Metanephros (tissue), 2 donors: ENCODE data around the gene ACAT2. TPM values are rescaled to one million over a fixed set of nuclear protein-coding genes. Genes with fewer than 3 reads are reported as not detected.

Experiments used
- small RNA-seq: library from RNA; depleted of rRNA; stranded (forward); fragments of <200 nt; gene quantifications from one replicate; pipeline ENCODE3, GENCODE V24; 2014; ENCODE audit warnings: low replicate concordance
- total RNA-seq: library from RNA; depleted of rRNA; stranded (reverse); fragments of >200 nt; gene quantifications from one replicate; pipeline ENCODE4 v1.2.3, GENCODE V29; 2014

Gene ACAT2
- total RNA-seq: 12.6 TPM

GRCh38 chr6:159761873-159762680, at the start of gene ACAT2:
Gene ACAT2 (plus strand): TSS chr6:159762045. CDS start chr6:159762088, 43 bp downstream.

DNA sequence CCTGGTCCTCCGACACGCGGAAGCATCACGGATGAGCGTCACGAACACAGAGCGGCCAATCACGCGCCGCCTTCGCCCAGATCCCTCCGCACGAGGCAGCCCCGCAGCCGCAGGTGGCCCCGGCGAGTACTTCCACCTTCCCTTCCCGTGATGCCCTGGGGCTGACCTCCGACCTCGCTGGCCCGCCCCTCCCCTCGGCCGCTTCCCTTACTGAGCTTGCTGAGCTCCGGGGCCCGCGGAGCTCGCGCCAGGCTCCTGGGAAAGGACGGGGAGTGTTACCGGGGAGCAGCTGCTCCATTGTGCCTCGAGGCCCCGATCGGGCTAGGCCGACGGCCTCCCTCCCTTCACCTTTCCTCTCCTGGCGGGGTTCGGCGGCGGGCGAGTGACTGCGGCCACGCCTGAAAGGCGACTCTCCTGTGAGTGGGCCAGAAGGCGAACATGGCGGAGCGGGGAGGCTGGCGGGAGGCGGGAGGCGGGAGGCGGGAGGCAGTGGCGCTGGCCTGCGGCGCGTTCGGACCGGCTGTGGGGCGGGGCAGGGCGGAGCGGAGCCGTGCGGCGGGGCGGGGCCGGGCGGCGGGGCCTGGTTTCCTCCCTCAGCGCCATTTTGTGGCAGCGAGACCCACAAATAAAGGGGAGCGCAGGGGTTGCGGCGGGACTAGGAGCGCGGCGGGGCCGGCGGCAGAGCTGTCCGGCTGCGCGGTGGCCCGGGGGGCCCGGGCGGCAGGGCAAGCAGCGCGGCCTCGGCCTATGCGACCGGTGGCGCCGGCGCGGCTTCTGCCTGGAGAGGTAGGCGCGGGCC, 34.7 kb upstream of the ACAT2 start, which contains the start of gene WTAP:
WTAP (plus strand) TSS at position 589 of the 799 bp plus-strand sequence. CDS start 8,760 bp downstream, outside the sequence.

GRCh38 chr6:159789377-159790148, 27.7 kb downstream of the ACAT2 start, which contains the start of gene TCP1:
Gene TCP1 (minus strand): TSS chr6:159789602. CDS start chr6:159789468, 134 bp downstream.

DNA sequence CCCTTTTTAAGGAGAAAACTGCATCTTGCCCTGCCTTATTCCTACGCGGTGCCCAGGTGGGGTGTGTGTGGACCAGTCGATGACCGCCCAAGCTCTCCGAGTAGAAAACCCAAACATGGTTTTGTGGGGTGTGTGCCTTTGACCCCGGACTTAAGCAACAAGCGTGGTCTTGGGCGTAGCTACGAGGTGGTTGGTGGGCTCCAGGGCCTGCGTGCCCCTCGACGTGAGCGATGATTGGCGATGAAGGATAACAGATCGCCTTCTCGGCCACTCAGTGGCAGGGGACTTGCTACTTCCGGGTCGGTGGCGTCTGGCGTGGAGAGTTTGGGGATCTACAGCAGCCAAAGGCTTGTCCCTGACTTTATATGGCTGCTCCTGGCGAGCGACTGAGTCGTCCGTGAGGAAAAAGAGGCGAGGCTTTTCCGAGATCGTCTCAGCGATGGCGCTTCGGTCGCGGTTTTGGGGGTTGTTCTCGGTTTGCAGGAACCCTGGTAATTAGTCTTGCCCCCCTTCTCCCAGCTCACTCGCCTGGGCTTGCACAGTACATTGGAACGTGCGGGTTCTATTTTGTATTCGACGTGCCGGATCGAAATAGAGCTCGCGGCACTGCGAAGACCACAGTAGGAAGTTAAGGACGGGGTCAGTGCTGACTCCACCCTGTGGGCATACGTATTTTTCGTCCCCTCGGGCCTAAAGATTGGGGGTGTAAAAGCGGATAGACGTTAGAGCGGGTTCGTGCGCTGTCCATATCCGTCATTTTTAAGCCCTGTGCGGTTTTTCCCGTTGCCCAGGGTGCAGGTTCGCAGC, 28.5 kb downstream of the ACAT2 start, which contains the start of gene MRPL18:
MRPL18 (plus strand) TSS at position 319 of the 807 bp plus-strand sequence; CDS start at position 440, 121 bp downstream.

DNA sequence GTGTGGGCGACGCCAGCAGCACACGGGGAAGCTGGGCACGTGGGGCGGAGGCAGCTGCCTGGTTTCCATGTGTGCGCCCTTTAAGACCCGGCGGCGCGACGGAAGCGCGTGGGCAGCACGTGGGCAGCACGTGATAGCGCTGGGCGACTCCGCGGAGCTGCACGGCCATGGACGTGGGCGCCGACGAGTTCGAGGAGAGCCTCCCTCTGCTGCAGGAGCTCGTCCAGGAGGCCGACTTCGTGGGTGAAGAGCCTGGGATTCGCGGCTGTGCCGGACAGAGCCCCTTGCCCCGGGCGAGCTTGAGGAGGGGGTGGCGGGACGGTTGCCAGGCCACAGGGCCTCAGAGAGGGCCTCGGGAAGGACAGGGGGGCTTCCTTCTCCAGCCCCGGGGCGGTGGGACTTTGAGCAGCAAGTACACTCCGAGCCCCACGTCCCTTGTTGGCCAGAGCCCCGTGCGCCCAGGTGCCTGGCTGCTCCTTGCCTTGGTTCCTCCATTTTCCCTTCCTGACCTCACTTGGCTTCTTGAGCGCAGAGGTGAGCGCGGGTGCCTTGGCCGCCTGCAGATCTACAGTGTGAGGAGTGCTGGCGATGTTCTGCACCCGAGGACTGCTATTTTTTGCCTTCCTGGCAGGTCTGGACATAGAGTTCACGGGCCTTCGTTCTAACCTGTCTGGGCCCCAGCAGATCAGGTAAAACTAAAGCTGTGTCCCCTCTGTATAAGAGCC, 38.5 kb downstream of the ACAT2 start, which contains the start of gene PNLDC1:
PNLDC1 (plus strand) TSS at position 136 of the 725 bp plus-strand sequence; CDS start at position 168, 32 bp downstream.

Small RNAs within 50 kb of the gene (small RNA-seq; reads per million reads assigned to genes)
- gene RNU4ATAC18P: not detected
- 49.0 reads per million, percentile 97 among the genes with 10 or more reads in this experiment for gene SNORA20
- not detected for gene SNORA29

Other genes starting within 250 kb of the ACAT2 start
- gene SOD2, start 68.8 kb upstream of the ACAT2 start, total RNA-seq: 181 TPM
- 91.0 TPM for gene WTAP, start 34.5 kb upstream of the ACAT2 start, total RNA-seq
- 253 TPM for gene TCP1, start 27.6 kb downstream of the ACAT2 start, total RNA-seq
- 25.7 TPM for gene MRPL18, start 28.4 kb downstream of the ACAT2 start, total RNA-seq
- not detected for gene PNLDC1, start 38.2 kb downstream of the ACAT2 start, total RNA-seq
- not detected for gene MAS1, start 128.9 kb downstream of the ACAT2 start, total RNA-seq
- gene IGF2R, start 207.0 kb downstream of the ACAT2 start, total RNA-seq: 127 TPM